OCI-M1 (cell line): ENCODE results near the gene TSNAX.

Experiments used
- DNase-seq: peaks from one replicate; lab custom pipeline; 2025; lab: John Stamatoyannopoulos, UW

Gene TSNAX

GRCh38 chr1:231518485-231519034 is 9.9 kb upstream of the TSNAX start:
- DNase-seq = no peak

GRCh38 chr1:231519166-231519565 is 9.3 kb upstream of the TSNAX start:
- no peak for DNase-seq

GRCh38 chr1:231522038-231522437 is 6.4 kb upstream of the TSNAX start:
- DNase-seq = no peak

GRCh38 chr1:231522931-231523642 is 5.4 kb upstream of the TSNAX start:
- DNase-seq = no peak

GRCh38 chr1:231523816-231524215 is 4.7 kb upstream of the TSNAX start:
- DNase-seq = peak; percentile 67

GRCh38 chr1:231526536-231526935 is 1.9 kb upstream of the TSNAX start:
- DNase-seq = no peak

- no peak for DNase-seq
Observed at GRCh38 chr1:231527586-231528171, 790 bp upstream of the TSNAX start.

- DNase-seq = no peak
Observed at GRCh38 chr1:231533240-231533639, 4.8 kb downstream of the TSNAX start.

- DNase-seq = no peak
Observed at GRCh38 chr1:231534703-231535159, 6.3 kb downstream of the TSNAX start.

- no peak for DNase-seq
Observed at GRCh38 chr1:231536099-231536498, 7.6 kb downstream of the TSNAX start.

- DNase-seq = no peak
Observed at GRCh38 chr1:231540847-231541246, 12.4 kb downstream of the TSNAX start.

- no peak for DNase-seq
Observed at GRCh38 chr1:231541842-231542241, 13.4 kb downstream of the TSNAX start.

- no peak for DNase-seq
Observed at GRCh38 chr1:231544943-231545592, 16.6 kb downstream of the TSNAX start.

- no peak for DNase-seq
Observed at GRCh38 chr1:231546693-231547092, 18.2 kb downstream of the TSNAX start.

GRCh38 chr1:231549733-231550447 is 21.4 kb downstream of the TSNAX start:
- DNase-seq = no peak

GRCh38 chr1:231550448-231550781 is 21.9 kb downstream of the TSNAX start:
- DNase-seq = peak; percentile 42

- DNase-seq = no peak
Observed at GRCh38 chr1:231553320-231553719, 24.9 kb downstream of the TSNAX start.

GRCh38 chr1:231554969-231555368 is 26.5 kb downstream of the TSNAX start:
- no peak for DNase-seq

GRCh38 chr1:231557411-231557810 is 28.9 kb downstream of the TSNAX start:
- DNase-seq = no peak

GRCh38 chr1:231557898-231558707 is 29.6 kb downstream of the TSNAX start:
- DNase-seq = no peak

- no peak for DNase-seq
Observed at GRCh38 chr1:231558708-231559185, 30.3 kb downstream of the TSNAX start.
